ENCODE data around the gene ARHGAP19.
"Not testable (repeated sequence)": the region's sequence is repeated elsewhere in the genome, so short reads cannot be mapped to it uniquely, and the experiment has no call there.

ARHGAP19 gene

DNA sequence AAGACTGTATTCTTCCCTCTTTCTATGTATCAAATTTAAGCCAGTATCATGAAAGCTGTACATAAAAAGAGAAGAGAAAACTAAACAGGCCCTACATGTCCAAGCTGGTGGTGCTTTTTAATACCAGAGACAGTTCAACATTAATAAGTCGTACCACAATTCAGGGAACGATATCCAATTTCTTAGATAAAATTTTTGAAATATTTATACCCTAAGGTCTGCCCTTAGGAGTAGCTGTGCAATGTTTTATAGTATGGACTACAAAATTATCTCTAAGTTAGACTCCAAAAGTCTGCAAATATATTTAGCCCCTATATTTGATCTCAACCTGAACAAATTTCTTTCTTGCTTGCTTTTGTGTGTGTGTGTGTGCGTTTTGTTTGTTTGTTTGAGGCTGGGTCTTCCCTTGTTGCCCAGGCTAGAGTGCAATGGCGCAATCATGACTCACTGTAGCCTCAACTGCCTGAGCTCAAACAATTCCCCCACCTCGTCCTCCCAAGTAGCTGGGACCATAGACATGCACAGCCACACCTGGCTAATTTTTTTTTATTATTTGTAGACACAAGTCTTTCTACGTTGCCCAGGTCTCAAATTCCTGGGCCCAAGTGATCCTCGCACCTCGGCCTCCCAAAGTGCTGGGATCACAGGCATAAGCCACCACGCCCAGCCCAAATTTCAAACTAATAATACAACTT is 13.2 kb downstream of the ARHGAP19 start:
- DNase-seq (ENCODE audit: low read depth): peak; percentile 10

DNA sequence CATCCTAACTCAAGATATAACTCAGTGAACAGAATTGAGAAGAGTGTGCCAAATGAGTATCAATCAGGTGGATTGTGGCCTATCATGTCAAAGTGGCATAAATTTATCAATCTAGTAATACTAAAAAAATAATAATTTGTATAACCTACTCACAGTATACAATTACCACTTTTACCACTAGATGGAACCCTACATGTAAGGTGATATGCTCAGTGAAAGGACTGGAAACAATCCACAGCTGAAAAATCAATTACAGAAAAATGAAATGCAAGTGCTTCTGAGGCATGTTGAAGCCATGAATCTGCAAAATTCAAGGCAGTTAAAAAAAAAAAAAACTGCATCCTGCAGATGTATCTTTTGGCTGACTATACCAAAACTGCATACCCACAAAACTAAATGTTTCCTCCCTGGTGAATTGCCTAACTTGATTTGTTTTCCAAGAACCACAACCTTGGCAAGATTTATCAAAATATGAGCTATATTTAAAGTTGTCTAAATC is 13.9 kb downstream of the ARHGAP19 start:
- peak; percentile 85 for DNase-seq (ENCODE audit: low read depth)

DNA sequence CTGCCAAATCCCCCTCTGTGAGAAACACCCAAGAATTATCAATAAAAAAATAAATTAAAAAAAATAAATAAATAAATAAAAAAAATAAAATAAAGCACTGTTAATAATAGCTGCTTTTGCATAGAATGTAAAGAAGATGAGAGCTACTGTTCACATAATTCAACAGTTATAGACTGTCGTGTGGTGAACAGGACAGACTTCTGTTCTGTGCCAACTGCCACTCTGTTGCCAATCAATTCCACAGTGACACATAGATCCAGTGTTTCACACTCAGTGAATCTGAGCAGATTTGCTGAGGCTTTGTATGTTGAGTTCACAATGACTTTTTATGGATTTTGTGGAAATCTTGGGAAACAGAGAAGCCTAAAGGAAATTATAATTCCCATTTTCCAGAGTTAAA is 14.9 kb downstream of the ARHGAP19 start:
- no peak for DNase-seq (ENCODE audit: low read depth)

DNA sequence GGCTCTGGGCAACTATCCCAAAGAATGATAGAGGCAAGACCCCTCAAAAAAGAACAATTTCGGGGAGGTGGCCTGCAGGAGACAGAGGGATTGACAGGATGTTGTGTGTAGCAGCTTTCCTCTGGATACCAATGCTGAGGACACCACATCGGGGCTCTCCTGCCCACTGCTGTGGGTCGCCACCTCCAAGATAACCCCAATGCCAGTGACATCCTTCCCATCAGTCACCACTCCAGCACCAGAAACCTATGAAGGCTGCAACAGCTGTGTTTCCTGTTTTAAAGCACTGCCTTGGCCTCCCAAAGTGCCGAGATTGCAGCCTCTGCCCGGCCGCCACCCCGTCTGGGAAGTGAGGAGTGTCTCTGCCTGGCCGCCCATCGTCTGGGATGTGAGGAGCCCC is 17.6 kb downstream of the ARHGAP19 start:
- no peak for DNase-seq (ENCODE audit: low read depth)

DNA sequence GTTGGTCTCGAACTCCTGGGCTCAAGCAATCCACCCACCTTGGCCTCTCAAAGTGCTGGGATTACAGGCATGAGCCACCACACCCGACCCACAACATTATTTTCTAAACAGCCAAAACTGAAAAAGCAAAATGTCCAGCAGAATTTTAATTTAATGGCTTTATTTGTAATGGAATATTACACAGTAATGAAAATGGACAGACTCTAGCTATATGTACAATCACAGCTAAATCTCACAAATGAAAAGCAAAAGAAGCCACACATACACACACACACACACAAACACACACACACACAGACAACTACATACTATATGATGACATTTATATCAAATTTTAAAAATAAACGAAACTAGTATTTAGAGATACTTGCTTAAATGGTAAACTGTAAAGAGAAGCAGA is 18.7 kb downstream of the ARHGAP19 start:
- no peak for DNase-seq (ENCODE audit: low read depth)

DNA sequence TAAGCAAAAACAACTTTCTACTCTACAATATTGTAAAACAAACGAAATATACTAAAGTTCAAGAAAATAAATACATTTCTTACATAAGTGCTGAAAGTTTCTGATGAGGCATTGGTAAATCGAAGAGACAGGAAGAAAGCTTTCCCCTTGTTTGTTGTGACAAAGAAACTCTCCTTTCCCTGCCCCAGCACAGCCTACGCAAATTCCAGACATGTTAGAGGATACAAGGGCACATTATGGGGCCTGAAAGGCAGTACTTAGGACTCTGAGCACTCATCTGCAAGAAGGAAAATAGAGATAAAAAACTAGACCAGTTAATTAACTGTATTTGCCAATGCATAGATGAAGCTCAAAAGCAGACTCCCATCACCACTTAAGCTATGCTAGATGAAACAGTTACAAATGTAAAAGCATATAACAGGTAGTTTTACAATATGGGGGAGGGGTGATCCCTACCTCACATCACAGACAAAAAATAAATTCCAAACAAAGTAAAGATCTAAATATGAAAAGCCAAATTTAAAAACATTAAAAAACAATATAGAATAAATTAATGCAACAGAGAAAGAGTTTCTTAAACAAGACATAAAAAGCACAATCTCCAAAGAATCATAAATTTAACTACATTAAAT is 21.8 kb downstream of the ARHGAP19 start:
- DNase-seq (ENCODE audit: low read depth): peak; percentile 32

DNA sequence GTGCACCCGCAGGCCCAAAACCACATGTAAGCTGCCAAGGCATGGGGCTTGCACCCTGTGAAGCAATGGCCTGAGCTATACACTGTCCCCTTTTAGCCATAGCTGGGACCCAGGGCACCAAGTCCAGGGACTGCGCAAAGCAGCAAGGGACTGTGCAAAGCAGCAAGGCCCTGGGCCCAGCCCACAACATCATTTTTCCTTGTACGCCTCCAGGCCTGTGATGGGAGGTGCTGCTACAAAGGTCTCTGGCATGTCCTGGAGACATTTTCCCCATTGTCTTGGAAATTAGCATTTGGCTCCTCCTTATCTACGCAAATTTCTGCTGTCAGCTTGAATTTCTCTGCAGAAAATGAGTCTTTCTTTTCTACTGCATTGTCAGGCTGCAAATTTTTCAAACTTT is 24.8 kb downstream of the ARHGAP19 start:
- no peak for DNase-seq (ENCODE audit: low read depth)

DNA sequence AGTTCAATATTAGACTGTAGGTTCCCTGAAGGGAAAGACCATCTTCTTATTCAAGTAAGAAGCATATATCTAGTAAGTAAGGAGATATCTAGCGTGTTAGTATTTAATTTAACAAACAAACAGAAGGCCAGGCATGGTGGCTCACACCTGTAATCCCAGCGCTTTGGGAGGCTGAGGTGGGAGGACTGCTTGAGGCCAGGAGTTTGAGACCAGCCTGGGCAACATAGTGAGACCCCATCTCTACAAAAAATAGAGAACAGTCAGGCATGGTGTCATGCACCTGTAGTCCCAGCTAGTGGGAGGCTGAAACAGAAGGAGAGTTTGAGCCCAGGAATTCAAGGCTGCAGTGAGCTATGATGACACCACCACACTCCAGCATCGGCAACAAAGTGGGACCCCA is 27.3 kb downstream of the ARHGAP19 start:
- DNase-seq (ENCODE audit: low read depth): not testable (repeated sequence)

DNA sequence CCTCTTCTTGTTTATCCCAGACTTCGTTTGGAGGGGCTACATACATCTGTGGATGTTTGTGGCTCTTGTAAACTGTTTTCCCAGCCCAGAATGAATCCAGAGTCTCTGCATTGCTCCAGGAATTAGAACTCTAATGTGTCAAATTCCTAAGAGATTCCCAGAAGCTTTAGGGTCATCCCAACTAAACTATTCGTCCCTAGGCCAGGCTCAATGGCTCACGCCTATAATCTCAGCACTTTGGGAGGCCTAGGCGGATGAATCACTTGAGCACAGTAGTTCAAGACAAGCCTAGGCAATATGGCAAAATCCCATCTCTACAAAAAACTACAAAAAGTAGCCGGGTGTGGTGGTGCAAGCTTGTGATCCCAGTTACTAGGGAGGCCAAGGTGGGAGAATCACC is 28.5 kb downstream of the ARHGAP19 start:
- no peak for DNase-seq (ENCODE audit: low read depth)

DNA sequence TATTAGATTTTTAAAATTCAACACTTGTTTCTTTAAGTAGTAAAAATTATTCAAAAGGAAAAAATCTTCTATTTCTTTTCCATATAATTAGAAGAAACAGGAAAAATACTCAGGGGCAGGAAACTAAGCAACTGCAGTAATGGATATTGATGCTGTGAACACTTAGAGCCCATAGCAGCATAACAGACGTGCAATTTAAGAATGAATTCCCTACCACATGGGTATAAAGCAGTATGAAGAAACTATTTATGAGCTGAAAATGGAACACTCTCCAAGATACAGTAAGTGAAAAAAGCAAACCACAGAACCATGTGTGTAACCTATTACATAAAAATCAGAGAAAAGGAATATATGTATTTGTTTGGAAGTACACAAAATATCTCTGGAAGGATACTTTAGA is 30.8 kb downstream of the ARHGAP19 start:
- DNase-seq (ENCODE audit: low read depth): no peak

DNA sequence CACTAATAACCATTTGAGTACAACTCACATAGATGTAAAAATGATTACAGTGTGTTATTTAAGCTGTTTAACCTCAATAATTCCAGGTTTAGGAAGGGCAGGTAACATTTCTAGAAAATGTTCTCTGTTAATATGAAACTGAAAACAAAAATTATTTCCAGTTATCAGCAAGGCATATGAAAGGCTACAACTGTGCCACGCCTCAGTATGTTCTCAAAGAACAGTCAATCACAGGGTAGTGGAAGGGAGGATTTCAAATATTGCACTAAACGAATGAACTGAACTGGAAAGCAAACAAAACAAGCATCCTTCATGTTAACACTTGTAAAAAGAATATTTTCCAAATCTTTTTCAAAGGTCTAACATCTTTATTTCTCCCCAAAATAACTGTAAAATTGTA is 31.3 kb downstream of the ARHGAP19 start:
- DNase-seq (ENCODE audit: low read depth): no peak

DNA sequence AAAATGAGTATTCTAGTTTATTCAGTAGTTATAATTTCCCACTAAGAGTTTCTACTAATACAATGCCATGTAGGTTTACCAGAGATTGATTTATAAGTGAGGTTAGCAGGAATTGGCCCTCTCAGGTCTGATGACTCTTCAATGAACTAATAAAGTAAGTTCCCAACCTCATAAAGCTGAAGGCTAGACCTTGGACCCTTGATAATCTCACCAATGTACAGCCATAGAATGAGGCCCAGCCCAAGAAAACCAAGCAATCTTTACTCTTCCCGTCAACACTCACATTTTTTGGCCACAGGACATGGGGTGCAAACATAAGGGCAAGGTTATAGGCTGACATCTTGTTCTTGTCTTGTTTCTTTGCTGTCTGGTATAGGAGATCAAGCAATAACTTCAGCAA is 33.3 kb downstream of the ARHGAP19 start:
- DNase-seq (ENCODE audit: low read depth): no peak

DNA sequence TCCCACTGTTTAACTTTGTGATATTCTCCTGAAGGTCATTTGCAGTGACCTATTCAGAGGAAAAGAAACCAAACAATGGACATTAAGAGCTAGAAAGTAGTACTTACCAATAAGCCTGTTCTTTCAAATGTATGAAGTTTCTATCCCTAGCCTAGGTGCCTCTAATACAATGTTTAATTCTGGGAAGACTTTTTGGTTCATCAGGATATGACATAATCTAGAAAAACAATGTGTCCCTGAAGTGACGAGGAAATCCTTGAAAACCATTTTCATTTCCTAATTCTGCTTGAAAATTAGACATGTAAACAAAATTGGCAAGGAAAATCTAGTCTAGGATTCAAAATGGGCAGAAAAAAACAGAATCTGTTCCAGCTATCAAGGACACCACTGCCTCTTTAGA is 36.1 kb downstream of the ARHGAP19 start:
- DNase-seq (ENCODE audit: low read depth): no peak

DNA sequence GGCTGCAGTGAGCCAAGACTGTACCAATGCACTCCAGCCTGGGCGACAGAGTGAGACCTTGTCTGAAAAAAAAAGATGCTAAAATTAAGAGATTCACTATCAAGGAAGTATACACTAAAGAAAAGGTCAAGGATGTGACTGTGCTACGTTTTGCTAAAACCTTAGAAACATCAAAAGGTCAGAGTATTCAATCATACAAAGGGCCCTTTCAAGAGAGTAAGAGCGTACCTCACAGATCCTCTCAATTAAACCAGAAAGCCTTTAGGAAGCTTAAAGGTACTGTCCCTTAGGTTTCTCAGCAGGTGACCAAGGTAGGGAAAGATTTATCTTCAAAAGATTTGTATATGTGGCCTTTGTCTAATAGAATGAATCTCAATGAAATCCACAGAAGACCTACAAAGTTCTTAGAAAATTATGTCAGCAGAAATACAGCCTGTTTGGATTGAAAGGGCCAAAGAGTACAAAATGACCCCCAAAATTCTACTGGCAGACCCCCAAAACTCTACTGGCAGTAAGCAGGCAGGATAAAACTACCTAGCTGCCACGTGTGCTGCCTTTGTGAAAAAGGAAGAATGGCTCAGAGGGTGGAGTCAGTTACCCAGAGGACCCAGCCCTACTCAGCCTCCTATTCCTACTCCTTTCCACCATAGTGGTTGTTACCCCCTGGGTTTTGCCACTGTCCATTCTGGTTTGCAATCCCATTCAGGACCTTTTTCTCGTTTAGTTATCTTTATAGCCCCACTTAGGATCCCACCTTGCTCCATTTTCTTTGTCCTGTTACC is 36.7 kb downstream of the ARHGAP19 start:
- no peak for DNase-seq (ENCODE audit: low read depth)

DNA sequence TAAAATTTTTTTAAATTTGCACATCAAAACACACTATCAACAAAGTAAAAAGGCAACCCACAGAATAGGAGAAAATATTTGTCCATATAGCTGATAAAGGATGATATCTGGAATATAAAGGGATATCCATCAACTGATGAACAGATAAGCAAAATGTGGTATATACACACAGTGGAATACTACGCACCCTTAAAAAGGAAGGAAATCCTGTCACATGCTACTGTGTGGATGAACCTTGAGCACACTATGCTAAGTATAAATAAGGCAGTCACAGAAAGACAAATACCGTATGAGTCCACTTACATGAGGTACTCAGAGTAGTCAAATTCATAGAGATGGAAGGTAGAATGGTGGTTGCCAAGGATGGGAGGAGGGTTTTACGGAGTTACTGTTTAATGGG is 37.7 kb downstream of the ARHGAP19 start:
- no peak for DNase-seq (ENCODE audit: low read depth)

DNA sequence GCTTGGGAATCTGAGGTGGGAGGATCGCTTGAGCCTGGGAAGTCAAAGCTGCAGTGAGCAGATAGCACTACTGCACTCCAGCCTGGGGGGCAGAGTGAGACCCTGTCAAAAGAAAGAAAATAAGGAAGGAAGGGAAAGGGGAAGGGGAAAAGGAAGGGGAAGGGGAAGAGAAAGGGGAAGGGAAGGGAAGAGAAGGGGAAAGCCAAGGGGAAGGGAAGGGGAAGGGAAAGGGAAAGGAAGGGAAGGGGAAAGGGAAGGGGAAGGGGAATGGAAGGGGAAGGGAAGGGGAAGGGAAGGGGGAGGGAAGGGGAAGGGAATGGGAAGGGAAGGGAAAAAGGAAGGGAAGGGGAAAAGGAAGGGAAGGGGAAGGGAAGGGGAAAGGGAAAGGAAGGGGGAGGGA is 41.5 kb downstream of the ARHGAP19 start:
- DNase-seq (ENCODE audit: low read depth): no peak

DNA sequence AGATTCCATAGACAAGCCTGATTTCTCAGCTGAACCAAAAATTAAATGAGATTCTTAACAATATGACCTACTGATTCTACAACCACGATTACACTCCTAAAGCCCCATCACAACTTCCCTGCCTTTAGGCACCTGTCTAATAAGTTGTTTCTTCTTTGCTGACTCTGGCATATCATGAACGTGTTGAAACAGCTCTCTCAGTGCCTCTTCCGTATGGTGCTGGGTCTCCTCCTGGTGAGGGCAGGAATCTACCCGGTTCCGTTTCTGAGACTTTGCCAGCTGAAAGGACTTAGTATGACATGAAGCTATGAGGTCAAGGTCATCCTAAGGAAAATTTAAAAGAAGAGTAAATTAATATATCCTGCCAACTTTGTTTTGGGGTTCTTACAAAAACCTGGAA is 48.6 kb downstream of the ARHGAP19 start:
- no peak for DNase-seq (ENCODE audit: low read depth)

DNA sequence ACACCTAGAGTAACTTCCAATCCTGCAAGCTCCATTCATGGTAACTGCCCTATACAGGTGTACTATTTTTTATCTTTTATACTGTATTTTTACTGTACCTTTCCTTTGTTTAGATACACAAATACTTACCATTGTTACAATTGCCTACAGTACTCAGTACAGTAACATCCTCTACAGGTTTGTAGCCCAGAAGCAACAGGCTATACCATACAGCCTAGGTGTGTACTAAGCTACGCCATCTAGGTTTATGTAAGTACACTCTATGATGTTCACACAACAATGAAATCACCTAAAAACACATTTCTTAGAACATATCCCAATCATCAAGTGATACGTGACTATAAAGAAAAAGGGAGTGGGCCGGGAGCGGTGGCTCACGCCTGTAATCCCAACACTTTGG is 53.6 kb downstream of the ARHGAP19 start:
- no peak for DNase-seq (ENCODE audit: low read depth)

DNA sequence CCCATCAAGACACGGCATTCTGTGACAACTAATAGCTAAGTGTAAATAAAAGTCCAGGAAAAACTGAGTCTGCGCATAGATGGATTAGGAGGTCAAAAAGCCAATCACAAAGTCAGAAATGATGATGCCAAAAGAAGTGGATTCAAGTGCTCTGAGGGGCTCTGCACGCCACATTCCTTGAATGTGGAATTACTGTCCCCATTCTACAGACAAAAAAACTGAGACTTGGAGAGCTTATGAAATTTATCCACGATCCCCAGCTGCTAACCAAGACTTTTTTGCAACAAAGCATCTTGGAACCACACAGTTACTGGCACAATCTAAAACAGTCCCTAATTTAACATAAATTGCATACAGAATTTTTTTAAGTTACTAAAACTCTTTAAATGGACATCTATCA is 57.1 kb downstream of the ARHGAP19 start:
- no peak for DNase-seq (ENCODE audit: low read depth)

DNA sequence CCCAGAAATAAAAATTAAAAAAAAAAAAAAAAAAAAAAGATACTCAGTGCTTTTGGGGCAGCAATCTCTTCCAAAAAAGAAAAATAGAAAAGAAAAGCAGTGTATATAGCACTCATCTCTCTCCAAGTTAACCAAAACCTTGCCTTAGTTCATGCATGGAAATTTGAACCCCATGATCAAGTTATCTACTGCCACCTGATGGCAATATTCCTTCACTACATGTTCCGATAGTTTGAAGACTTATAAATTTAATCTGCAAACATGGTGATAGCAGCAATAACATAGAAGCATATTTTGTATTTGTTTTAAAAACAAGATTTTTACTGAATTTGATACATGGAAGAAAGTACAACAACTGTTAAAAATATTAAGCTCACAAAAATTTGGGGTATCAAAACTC is 58.0 kb downstream of the ARHGAP19 start:
- DNase-seq (ENCODE audit: low read depth): peak; percentile 56

DNA sequence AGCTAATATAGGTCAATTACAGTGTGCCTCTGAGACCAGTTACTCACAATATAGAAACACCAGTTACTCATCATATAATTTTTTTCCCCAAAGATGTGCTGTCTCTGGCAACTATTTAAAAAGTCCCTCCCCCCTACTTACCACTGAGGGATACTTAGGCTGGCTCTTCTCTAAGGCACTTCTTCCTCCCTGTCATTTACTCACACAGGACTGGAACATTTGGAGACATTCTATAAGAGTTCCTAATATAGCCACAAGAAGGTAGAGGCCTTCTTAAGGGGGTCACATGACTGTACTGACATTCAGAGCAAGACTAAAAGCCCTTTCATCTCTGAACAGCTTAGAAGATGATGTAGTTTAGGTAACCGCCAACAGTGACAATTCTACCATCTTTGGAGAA is 62.3 kb downstream of the ARHGAP19 start:
- DNase-seq (ENCODE audit: low read depth): peak; percentile 36

DNA sequence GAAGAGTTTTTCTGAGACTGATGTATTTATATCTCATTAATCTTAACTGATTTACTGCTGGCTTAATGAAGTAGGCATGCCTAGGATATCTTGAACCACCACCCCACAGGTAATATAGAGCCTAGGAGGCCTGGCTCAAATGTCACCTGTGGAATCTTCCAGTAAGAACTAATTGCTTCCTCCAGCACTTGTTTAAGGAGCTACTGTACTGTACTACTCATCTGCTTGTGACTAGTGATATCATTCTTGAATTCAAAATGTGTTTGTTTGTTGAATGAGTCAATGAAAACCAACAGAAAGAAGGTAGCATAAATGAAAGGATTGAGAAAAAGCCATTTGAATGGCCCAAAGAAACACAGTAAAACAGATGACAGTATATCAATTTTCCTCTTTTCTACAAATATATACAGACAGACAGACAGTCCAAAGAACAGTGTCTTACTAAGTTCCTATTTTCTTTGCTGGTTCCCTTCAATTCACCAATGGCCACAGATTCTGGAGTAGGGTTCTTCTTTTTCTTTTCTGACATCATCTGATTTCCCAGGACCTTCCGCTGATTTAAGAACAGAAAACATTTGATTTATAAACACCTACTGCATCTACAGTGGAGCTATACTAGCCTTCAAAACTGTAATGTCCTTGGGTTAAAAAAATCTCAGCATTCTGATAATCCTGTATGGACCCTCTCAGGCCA is 63.0 kb downstream of the ARHGAP19 start:
- peak; percentile 4 for DNase-seq (ENCODE audit: low read depth)

DNA sequence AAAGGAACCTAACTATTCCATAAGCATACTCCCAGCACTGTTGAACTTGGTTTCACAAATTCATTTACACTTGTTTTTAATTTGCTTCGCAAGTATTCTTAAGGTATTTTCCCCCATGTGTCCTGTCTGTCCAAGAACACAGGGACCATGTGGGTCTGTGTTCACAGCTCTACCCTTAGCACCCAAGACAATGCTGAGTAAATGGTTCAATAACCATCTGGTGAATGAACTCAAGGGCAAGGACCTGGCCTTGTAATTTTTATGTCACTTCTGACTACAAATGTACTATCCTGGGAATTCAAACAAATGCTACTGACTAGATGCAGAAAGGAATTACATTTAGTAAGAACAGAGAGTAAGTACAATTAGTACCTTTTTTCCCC is 63.7 kb downstream of the ARHGAP19 start:
- no peak for DNase-seq (ENCODE audit: low read depth)
